Natural killer cell (primary cell): ENCODE measurements around the gene STARD3. TPM values are rescaled to one million over a fixed set of nuclear protein-coding genes. Genes with fewer than 3 reads are reported as not detected.
A peak's percentile ranks its signal among the peaks of the same experiment; 100 is the strongest.

Experiments
- ATAC-seq, 3 donors: fragments of 150-1000 bp in 2 of 3; fragments of 200-7000 bp in 1 of 3; cut with Tn5 transposase; 1 replicate in 1 of 3; 2 replicates in 2 of 3; pipeline ENCODE4 v1.10.0; 2021; ENCODE audit warnings: mild to moderate bottlenecking in 2 of 3, moderate library complexity in 2 of 3
- DNase-seq, 2 donors: peaks; one replicate each; pipeline versions ENCODE4 v3.0.0 to v3.0.0-alpha.2; 2013 to 2021; ENCODE audit warnings: mixed read lengths in 1 of 2
- H3K27ac ChIP-seq: one replicate; pipeline ENCODE4 v1.5.1; 2013; ENCODE audit warnings: mild to moderate bottlenecking, low read length
- H3K27me3 ChIP-seq: one replicate; pipeline ENCODE4 v1.6.1; 2013; ENCODE audit warnings: low read length; ENCODE audit not compliant: control insufficient read depth, insufficient read depth
- H3K36me3 ChIP-seq: one replicate; pipeline ENCODE4 v1.6.1; 2013; ENCODE audit warnings: low read length; ENCODE audit not compliant: control insufficient read depth, insufficient read depth
- H3K4me1 ChIP-seq: one replicate; pipeline ENCODE4 v1.6.1; 2013; ENCODE audit warnings: low read length; ENCODE audit not compliant: control insufficient read depth, insufficient read depth
- H3K4me3 ChIP-seq: one replicate; pipeline ENCODE4 v1.5.1; 2013; ENCODE audit warnings: low read length
- H3K9me3 ChIP-seq: one replicate; pipeline ENCODE4 v1.6.1; 2013; ENCODE audit warnings: low read length; ENCODE audit not compliant: control insufficient read depth, insufficient read depth
- H3K27ac Mint-ChIP-seq, 2 donors: one replicate each; pipeline ENCODE4 v1.8.0; 2022; ENCODE audit warnings: mild to moderate bottlenecking in 2 of 2, mixed read lengths in 2 of 2, moderate library complexity in 1 of 2
- H3K27me3 Mint-ChIP-seq, 2 donors: one replicate each; pipeline ENCODE4 v1.8.0; 2022; ENCODE audit warnings: low read depth in 2 of 2, mixed read lengths in 2 of 2
- H3K36me3 Mint-ChIP-seq: one replicate; pipeline ENCODE4 v1.8.0; 2022; ENCODE audit warnings: mixed read lengths
- H3K4me1 Mint-ChIP-seq, 2 donors: one replicate each; pipeline ENCODE4 v1.8.0; 2022; ENCODE audit warnings: mixed read lengths in 2 of 2
- H3K4me3 Mint-ChIP-seq: one replicate; pipeline ENCODE4 v1.8.0; 2022; ENCODE audit warnings: mild to moderate bottlenecking, moderate library complexity, mixed read lengths
- H3K9me3 Mint-ChIP-seq, 2 donors: one replicate each; pipeline ENCODE4 v1.8.0; 2022; ENCODE audit warnings: mixed read lengths in 2 of 2
- WGBS: methylation state at CpG from one replicate; pipeline ENCODE4 v1.1.7; 2013; ENCODE audit warnings: missing lambda C conversion rate; ENCODE audit not compliant: insufficient coverage; 5-methylcytosine and 5-hydroxymethylcytosine counted together
- intact Hi-C: fragments of 100-400 bp; cut with micrococcal nuclease; formaldehyde crosslinking; loops from one replicate; pipeline ENCODE4 v1.14.2; 2022
- total RNA-seq, 4 donors: library from RNA; stranded (reverse); fragments of 120-200 nt in 1 of 4; gene quantifications; one replicate each; pipeline versions ENCODE4 v1.2.3 to v1.2.4, GENCODE V29; 2013 to 2022
- TF ChIP-seq, protein P1 (sequence below): fragments of 200-600 bp; IDR thresholded peaks from one replicate; pipeline ENCODE4 v1.8.0; 2022; ENCODE audit warnings: antibody characterized with exemption

Gene STARD3
- total RNA-seq, 3 donors from 2014 or later (not counting 1 experiment from before 2014, with no cell fraction given), result 97.1 to 115 (median 105) TPM

DNA sequence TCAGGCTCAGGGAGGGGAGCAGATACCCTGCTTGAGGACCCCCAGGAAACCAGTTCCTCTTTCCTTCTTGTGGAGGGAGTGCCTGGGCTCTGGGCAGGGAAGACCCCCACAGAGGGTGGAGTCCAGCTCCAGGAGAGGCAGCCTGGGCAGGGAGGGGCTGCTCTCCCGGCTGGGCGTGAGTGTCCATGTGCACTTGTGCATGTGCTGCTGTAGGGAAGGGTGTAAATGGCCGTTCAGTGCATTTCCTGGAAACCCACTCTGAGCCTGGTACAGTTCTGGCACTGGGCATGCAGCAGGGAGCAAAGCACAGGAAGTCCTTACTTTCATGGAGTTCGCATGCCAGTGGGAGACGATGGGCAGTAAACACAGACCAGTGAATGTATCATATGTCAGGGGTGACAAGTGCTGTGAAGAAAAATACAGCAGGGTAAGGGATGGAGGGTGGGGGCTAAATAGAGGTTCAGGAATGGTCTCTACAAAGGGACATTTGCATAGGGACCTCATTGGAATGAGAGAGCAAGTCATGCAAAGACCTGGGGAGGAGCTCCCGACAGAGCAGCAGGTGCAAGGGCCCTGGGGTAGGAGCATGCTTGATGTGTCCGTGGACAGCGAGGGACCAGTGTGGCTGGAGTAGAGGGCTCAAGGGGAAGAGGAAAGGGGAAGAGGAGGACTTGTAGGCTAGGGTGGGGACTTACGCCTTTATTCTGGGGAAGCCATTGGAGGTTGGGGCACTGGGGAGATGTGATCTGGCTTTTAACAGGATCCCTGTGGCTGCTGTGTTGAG lies 5.5 kb downstream of the STARD3 start:
- intact Hi-C loops, result no loop called here
- H3K27ac ChIP-seq, result no peak overlapping the region
- WGBS, result 85% methylated on average over 9 of the region's 9 CpGs
- Mint-ChIP-seq H3K4me3 (peak overlapping the region; percentile 43), H3K9me3 (no peaks in the 10 kb centered on the region), H3K27ac (peak overlapping the region; percentile 5 to 54), H3K4me1 (peaks cover 82 to 83% of the 10 kb centered on the region in 2 donors), H3K36me3 (no peaks in the 10 kb centered on the region), H3K27me3 (no peaks in the 10 kb centered on the region)
- no peaks in the 10 kb centered on the region for H3K36me3 ChIP-seq
- ATAC-seq, result no peak
- peaks cover 72% of the 10 kb centered on the region for H3K4me1 ChIP-seq
- TF ChIP-seq, protein P1, sequence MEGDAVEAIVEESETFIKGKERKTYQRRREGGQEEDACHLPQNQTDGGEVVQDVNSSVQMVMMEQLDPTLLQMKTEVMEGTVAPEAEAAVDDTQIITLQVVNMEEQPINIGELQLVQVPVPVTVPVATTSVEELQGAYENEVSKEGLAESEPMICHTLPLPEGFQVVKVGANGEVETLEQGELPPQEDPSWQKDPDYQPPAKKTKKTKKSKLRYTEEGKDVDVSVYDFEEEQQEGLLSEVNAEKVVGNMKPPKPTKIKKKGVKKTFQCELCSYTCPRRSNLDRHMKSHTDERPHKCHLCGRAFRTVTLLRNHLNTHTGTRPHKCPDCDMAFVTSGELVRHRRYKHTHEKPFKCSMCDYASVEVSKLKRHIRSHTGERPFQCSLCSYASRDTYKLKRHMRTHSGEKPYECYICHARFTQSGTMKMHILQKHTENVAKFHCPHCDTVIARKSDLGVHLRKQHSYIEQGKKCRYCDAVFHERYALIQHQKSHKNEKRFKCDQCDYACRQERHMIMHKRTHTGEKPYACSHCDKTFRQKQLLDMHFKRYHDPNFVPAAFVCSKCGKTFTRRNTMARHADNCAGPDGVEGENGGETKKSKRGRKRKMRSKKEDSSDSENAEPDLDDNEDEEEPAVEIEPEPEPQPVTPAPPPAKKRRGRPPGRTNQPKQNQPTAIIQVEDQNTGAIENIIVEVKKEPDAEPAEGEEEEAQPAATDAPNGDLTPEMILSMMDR, result no peak
- H3K4me3 ChIP-seq, result no peak overlapping the region
- H3K27me3 ChIP-seq, result no peaks in the 10 kb centered on the region
- no peaks in the 10 kb centered on the region for H3K9me3 ChIP-seq
- no peak for DNase-seq

GRCh38 chr17:39643271-39643670 lies 6.3 kb downstream of the STARD3 start:
- WGBS, result 85% methylated on average over 4 of the region's 4 CpGs
- TF ChIP-seq, protein P1, result no peak

GRCh38 chr17:39647256-39647655 lies 10.3 kb downstream of the STARD3 start:
- WGBS, result 79% methylated on average over 5 of the region's 5 CpGs
- Mint-ChIP-seq H3K27ac (no peak overlapping the region), H3K4me3 (no peak overlapping the region), H3K36me3 (no peaks in the 10 kb centered on the region), H3K9me3 (no peaks in the 10 kb centered on the region), H3K4me1 (peaks cover 66 to 68% of the 10 kb centered on the region in 2 donors), H3K27me3 (no peaks in the 10 kb centered on the region)
- no peaks in the 10 kb centered on the region for H3K27me3 ChIP-seq
- no peak overlapping the region for H3K4me3 ChIP-seq
- DNase-seq (no peak), ATAC-seq (no peak)
- intact Hi-C loops, result no loop called here
- peaks cover 24% of the 10 kb centered on the region for H3K4me1 ChIP-seq
- TF ChIP-seq, protein P1, result no peak
- peaks cover 2% of the 10 kb centered on the region for H3K36me3 ChIP-seq
- no peak overlapping the region for H3K27ac ChIP-seq
- no peaks in the 10 kb centered on the region for H3K9me3 ChIP-seq

More at GRCh38 chr17:39643271-39643670, 6.3 kb downstream of the STARD3 start:
- H3K4me1 ChIP-seq, result peaks cover 64% of the 10 kb centered on the region
- no peak overlapping the region for H3K4me3 ChIP-seq
- Mint-ChIP-seq H3K4me1 (peaks cover 74 to 75% of the 10 kb centered on the region in 2 donors), H3K4me3 (no peak overlapping the region), H3K27ac (peak overlapping the region; percentile 5 to 54), H3K27me3 (no peaks in the 10 kb centered on the region), H3K9me3 (no peaks in the 10 kb centered on the region), H3K36me3 (no peaks in the 10 kb centered on the region)
- no peak overlapping the region for H3K27ac ChIP-seq
- DNase-seq (no peak), ATAC-seq (no peak)
- H3K27me3 ChIP-seq, result no peaks in the 10 kb centered on the region
- H3K9me3 ChIP-seq, result no peaks in the 10 kb centered on the region
- intact Hi-C loops, result no loop called here
- no peaks in the 10 kb centered on the region for H3K36me3 ChIP-seq
